Fibroblast of peridontal ligament (primary cell): ENCODE data around the gene SCO1.

Source experiments
- DNase-seq: peaks from one replicate; pipeline ENCODE4 v3.0.0-alpha.2; 2010; ENCODE audit errors: extremely low read depth

SCO1 gene

GRCh38 chr17:10653987-10654386 lies 43.3 kb downstream of the SCO1 start:
- DNase-seq = no peak

GRCh38 chr17:10652984-10653659 lies 44.2 kb downstream of the SCO1 start:
- no peak for DNase-seq

GRCh38 chr17:10651927-10652326 lies 45.4 kb downstream of the SCO1 start:
- DNase-seq = no peak

GRCh38 chr17:10649602-10650001 lies 47.7 kb downstream of the SCO1 start:
- DNase-seq = no peak

- peak; percentile 25 for DNase-seq
Observed at GRCh38 chr17:10648956-10649355, 48.4 kb downstream of the SCO1 start.

GRCh38 chr17:10648381-10648780 lies 49.0 kb downstream of the SCO1 start:
- DNase-seq = no peak

GRCh38 chr17:10646392-10646990 lies 50.8 kb downstream of the SCO1 start:
- DNase-seq = peak; percentile 74

GRCh38 chr17:10640475-10640874 lies 56.9 kb downstream of the SCO1 start:
- DNase-seq = no peak

GRCh38 chr17:10638151-10638550 lies 59.2 kb downstream of the SCO1 start:
- DNase-seq = no peak

GRCh38 chr17:10635290-10635689 lies 62.0 kb downstream of the SCO1 start:
- no peak for DNase-seq

GRCh38 chr17:10633738-10634379 lies 63.5 kb downstream of the SCO1 start:
- DNase-seq = no peak

GRCh38 chr17:10631701-10632100 lies 65.6 kb downstream of the SCO1 start:
- no peak for DNase-seq

- DNase-seq = peak; percentile 14
Observed at GRCh38 chr17:10631048-10631700, 66.2 kb downstream of the SCO1 start.

GRCh38 chr17:10629706-10630105 lies 67.6 kb downstream of the SCO1 start:
- no peak for DNase-seq

GRCh38 chr17:10628756-10629155 lies 68.6 kb downstream of the SCO1 start:
- DNase-seq = no peak

GRCh38 chr17:10626390-10626789 lies 70.9 kb downstream of the SCO1 start:
- no peak for DNase-seq

GRCh38 chr17:10624969-10625368 lies 72.4 kb downstream of the SCO1 start:
- DNase-seq = no peak

- no peak for DNase-seq
Observed at GRCh38 chr17:10623737-10624338, 73.5 kb downstream of the SCO1 start.

GRCh38 chr17:10622617-10623485 lies 74.5 kb downstream of the SCO1 start:
- DNase-seq = no peak
